KMS-11 (cell line): Measurements from ENCODE around the gene HAUS5.

Experiments used
- H2AFZ ChIP-seq: fragments of 200-600 bp; sonication (generic); 2 replicates; pipeline ENCODE4 v1.6.1; 2016; ENCODE audit warnings: antibody characterized with exemption, mixed run types, low read depth
- H3K27ac ChIP-seq: fragments of 200-600 bp; sonication (generic); 2 replicates; pipeline ENCODE4 v1.6.1; 2016; ENCODE audit warnings: mild to moderate bottlenecking, mixed run types
- H3K27me3 ChIP-seq: fragments of 200-600 bp; sonication (generic); 2 replicates; pipeline ENCODE4 v1.6.1; 2017; ENCODE audit warnings: mild to moderate bottlenecking, low read depth, mixed run types, moderate library complexity; ENCODE audit not compliant: insufficient read depth
- H3K36me3 ChIP-seq: fragments of 200-600 bp; sonication (generic); 2 replicates; pipeline ENCODE4 v1.6.1; 2017; ENCODE audit warnings: mild to moderate bottlenecking, mixed run types; ENCODE audit not compliant: insufficient read depth
- H3K4me1 ChIP-seq: fragments of 200-600 bp; sonication (generic); 2 replicates; pipeline ENCODE4 v1.6.1; 2016; ENCODE audit warnings: mild to moderate bottlenecking, low read depth, mixed run types; ENCODE audit not compliant: poor library complexity, severe bottlenecking
- H3K4me2 ChIP-seq: fragments of 200-600 bp; sonication (generic); 2 replicates; pipeline ENCODE4 v1.7.0; 2016; ENCODE audit warnings: mild to moderate bottlenecking, mixed run types
- H3K4me3 ChIP-seq: fragments of 200-600 bp; sonication (generic); IDR thresholded peaks from 2 replicates; pipeline ENCODE4 v1.6.1; 2017; ENCODE audit warnings: low read depth, low read length, mixed read lengths; ENCODE audit not compliant: insufficient read depth
- H3K79me2 ChIP-seq: fragments of 200-600 bp; sonication (generic); 2 replicates; pipeline ENCODE4 v1.6.1; 2016; ENCODE audit warnings: low read depth, mixed run types; ENCODE audit not compliant: insufficient read depth
- H3K9ac ChIP-seq: fragments of 200-600 bp; sonication (generic); 2 replicates; pipeline ENCODE4 v1.6.1; 2016; ENCODE audit warnings: mild to moderate bottlenecking, mixed run types
- H4K20me1 ChIP-seq: fragments of 200-600 bp; sonication (generic); 2 replicates; pipeline ENCODE4 v1.6.1; 2016; ENCODE audit warnings: mild to moderate bottlenecking, mixed run types; ENCODE audit not compliant: insufficient read depth
- TF ChIP-seq, protein P1 (sequence below): fragments of 200-600 bp; sonication (generic); conservative IDR thresholded peaks from 2 replicates; pipeline ENCODE4 v1.6.1; 2017; ENCODE audit warnings: low read depth, mild to moderate bottlenecking, antibody characterized with exemption, low read length, moderate library complexity, mixed read lengths

The HAUS5 gene

GRCh38 chr19:35608251-35608650 is 4.3 kb upstream of the HAUS5 start:
- Histone ChIP-seq H3K4me3 (no peak overlapping the region), H3K79me2 (no peaks in the 10 kb centered on the region; the same call in 1 of the 2 replicates), H3K36me3 (no peaks in the 10 kb centered on the region), H2AFZ (no peak overlapping the region), H3K27me3 (peaks cover 2% of the 10 kb centered on the region; the same call in 1 of the 2 replicates), H4K20me1 (no peaks in the 10 kb centered on the region), H3K4me2 (no peak overlapping the region), H3K27ac (no peak overlapping the region), H3K9ac (no peak overlapping the region), H3K4me1 (peaks cover 5% of the 10 kb centered on the region)
- TF ChIP-seq, protein P1, sequence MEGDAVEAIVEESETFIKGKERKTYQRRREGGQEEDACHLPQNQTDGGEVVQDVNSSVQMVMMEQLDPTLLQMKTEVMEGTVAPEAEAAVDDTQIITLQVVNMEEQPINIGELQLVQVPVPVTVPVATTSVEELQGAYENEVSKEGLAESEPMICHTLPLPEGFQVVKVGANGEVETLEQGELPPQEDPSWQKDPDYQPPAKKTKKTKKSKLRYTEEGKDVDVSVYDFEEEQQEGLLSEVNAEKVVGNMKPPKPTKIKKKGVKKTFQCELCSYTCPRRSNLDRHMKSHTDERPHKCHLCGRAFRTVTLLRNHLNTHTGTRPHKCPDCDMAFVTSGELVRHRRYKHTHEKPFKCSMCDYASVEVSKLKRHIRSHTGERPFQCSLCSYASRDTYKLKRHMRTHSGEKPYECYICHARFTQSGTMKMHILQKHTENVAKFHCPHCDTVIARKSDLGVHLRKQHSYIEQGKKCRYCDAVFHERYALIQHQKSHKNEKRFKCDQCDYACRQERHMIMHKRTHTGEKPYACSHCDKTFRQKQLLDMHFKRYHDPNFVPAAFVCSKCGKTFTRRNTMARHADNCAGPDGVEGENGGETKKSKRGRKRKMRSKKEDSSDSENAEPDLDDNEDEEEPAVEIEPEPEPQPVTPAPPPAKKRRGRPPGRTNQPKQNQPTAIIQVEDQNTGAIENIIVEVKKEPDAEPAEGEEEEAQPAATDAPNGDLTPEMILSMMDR, result no peak

GRCh38 chr19:35609851-35610353 is 2.6 kb upstream of the HAUS5 start:
- TF ChIP-seq, protein P1, result no peak
- no peaks in the 10 kb centered on the region for H3K36me3 ChIP-seq
- no peak overlapping the region for H3K27ac ChIP-seq
- H3K9ac ChIP-seq, result no peak overlapping the region
- no peak overlapping the region for H3K4me3 ChIP-seq
- H3K4me2 ChIP-seq, result no peak overlapping the region
- peaks cover 2% of the 10 kb centered on the region; the same call in 1 of the 2 replicates for H3K27me3 ChIP-seq
- H3K4me1 ChIP-seq, result peaks cover 9% of the 10 kb centered on the region
- no peaks in the 10 kb centered on the region for H4K20me1 ChIP-seq
- no peaks in the 10 kb centered on the region; the same call in 1 of the 2 replicates for H3K79me2 ChIP-seq
- H2AFZ ChIP-seq, result no peak overlapping the region

DNA sequence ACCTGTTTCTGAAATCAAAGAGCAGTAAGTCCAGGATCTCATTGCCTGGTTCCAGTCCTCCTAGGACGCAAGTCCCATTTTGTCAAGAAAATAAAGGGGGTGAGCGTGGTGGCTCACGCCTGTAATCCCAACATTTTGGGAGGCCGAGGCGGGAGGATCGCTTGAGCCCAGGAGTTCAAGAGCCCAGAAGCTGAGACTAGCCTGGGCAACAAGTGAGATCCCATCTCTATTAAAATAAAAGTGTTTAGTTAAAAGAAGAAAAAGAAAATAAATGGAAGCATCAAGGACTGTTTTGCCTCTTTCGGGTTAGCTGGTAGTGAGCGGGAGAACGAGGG is 344 bp upstream of the HAUS5 start:
- TF ChIP-seq, protein P1, result no peak
- H3K27ac ChIP-seq, result 0 out of 2 replicates have a peak overlapping the region, but pooled peaks have one; percentile 46
- no peaks in the 10 kb centered on the region for H3K36me3 ChIP-seq
- H3K4me1 ChIP-seq, result peaks cover 9% of the 10 kb centered on the region
- H3K4me2 ChIP-seq, result peak overlapping the region; percentile 66
- H3K9ac ChIP-seq, result peak overlapping the region; percentile 88; the same call in 1 of the 2 replicates
- no peaks in the 10 kb centered on the region for H4K20me1 ChIP-seq
- no peak overlapping the region for H3K4me3 ChIP-seq
- H3K27me3 ChIP-seq, result peaks cover 2% of the 10 kb centered on the region; the same call in 1 of the 2 replicates
- no peaks in the 10 kb centered on the region; the same call in 1 of the 2 replicates for H3K79me2 ChIP-seq
- H2AFZ ChIP-seq, result peak overlapping the region; percentile 80

- Histone ChIP-seq H4K20me1 (no peaks in the 10 kb centered on the region), H3K36me3 (no peaks in the 10 kb centered on the region), H2AFZ (no peak overlapping the region), H3K4me2 (peak overlapping the region; percentile 75; the same call in 1 of the 2 replicates), H3K27ac (no peak overlapping the region), H3K4me3 (no peak overlapping the region), H3K79me2 (no peaks in the 10 kb centered on the region; the same call in 1 of the 2 replicates), H3K9ac (no peak overlapping the region; the same call in 1 of the 2 replicates), H3K4me1 (peaks cover 9% of the 10 kb centered on the region), H3K27me3 (0 out of 2 replicates have a peak, but pooled peaks cover 2% of the 10 kb centered on the region)
- TF ChIP-seq, protein P1, result no peak
Measured at GRCh38 chr19:35613574-35613973, 1.0 kb downstream of the HAUS5 start.
